HG03135 (cell line): ENCODE measurements around the gene BCO2.
"Not testable (repeated sequence)": the region's sequence is repeated elsewhere in the genome, so short reads cannot be mapped to it uniquely, and the experiment has no call there.

Source experiments
- ATAC-seq: cut with Tn5 transposase; IDR thresholded peaks from one replicate; pipeline ENCODE4 v1.9.1; 2021; ENCODE audit warnings: mild to moderate bottlenecking, moderate library complexity; ENCODE audit not compliant: unreplicated experiment

The BCO2 gene, protein sequence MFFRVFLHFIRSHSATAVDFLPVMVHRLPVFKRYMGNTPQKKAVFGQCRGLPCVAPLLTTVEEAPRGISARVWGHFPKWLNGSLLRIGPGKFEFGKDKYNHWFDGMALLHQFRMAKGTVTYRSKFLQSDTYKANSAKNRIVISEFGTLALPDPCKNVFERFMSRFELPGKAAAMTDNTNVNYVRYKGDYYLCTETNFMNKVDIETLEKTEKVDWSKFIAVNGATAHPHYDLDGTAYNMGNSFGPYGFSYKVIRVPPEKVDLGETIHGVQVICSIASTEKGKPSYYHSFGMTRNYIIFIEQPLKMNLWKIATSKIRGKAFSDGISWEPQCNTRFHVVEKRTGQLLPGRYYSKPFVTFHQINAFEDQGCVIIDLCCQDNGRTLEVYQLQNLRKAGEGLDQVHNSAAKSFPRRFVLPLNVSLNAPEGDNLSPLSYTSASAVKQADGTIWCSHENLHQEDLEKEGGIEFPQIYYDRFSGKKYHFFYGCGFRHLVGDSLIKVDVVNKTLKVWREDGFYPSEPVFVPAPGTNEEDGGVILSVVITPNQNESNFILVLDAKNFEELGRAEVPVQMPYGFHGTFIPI

DNA sequence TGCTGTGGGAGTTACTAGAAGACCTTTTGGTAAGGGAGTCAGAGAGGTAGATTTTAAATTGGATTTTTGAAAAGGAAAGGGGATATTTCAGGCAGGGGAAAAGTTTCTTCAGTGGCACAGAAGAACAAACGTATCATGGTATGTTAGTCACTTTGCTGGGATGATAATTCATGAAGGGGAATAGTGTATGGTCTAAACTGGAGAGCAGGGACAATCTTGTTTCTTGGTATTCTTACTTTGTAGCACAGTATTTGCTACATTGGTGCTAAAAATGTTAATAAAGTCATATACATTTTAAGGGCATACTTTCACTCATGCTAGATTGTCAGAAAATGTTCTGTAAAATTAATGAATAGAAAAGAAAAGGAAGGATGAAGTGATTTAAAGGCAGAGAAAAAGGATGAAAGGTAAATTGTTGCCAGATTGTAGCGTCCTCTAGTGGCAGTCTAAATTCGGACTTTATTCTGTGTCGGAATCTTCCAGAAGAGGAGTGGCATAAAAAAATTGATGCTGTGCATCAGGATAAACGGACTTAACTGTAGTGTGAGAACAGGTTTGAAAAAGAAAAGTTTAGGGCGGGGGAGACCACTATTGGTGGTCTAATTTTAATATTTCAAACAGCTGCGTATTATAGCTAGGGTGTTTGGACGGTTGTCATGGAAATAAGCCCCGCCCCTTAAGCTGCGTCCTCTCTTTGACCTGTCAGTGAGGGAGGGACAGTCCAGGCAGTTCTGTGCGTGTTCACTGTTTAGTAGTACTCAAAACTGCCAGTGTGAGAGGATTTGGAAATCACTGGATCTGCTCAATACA, at the start of gene BCO2:
Gene BCO2 (plus strand): TSS at position 724 of the 810 bp plus-strand sequence. CDS start 90 bp downstream, outside the sequence.
- no peak for ATAC-seq

- ATAC-seq = no peak
These were observed 48.3 kb upstream of the BCO2 start for GRCh38 chr11:112127056-112127455.

DNA sequence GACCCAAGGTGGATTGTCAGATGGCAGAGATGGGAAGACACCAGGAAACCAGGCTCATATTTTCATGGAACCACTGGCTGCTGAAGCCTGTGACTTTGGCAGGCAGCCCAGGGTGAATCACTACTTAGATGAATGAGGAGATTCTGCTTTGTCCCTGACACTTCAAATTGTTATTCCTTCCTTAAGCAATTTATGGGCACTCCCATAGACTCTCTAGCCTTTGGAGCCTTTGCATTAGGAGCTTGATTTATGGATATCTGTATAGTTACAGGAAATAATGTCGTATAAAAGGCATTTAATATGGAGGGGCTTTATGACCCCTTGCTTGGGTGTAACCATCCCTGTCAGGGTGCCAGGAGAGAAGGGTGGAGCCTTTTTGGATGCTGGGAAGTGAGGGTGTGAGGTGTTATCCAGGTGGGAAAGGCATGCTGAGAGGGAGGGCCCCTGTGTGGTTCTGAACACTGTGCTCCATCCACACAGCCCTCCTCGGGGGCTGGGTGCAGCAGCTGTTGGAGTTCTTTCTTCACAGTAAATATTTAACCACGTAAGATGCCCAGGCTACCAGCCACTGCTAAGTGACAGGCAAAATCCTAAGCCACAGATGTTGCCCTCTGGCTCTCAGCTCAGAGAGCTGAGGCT, 46.7 kb upstream of the BCO2 start:
- no peak for ATAC-seq

GRCh38 chr11:112129656-112130055, 45.7 kb upstream of the BCO2 start:
- ATAC-seq = no peak

GRCh38 chr11:112132737-112133136, 42.6 kb upstream of the BCO2 start:
- ATAC-seq = no peak

DNA sequence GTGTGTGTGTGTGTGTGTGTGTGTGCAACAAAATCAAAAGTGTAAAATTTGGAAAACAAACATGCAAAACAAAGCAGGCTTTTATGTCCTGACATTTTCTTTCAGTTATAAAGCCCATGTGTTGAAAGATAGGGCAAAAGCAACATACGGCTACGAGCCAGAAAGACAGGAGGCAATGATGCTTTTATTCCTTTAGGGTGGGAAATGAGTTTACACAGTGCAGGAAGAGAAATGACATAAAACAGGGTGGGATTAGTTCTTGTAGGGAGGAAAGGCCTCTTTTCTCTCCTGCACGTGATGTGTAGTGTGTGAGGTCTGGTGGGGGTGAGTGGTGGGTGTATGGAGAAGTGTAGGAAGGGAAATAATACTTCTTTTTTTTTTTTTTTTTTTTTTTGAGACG, 40.8 kb upstream of the BCO2 start:
- no peak for ATAC-seq

DNA sequence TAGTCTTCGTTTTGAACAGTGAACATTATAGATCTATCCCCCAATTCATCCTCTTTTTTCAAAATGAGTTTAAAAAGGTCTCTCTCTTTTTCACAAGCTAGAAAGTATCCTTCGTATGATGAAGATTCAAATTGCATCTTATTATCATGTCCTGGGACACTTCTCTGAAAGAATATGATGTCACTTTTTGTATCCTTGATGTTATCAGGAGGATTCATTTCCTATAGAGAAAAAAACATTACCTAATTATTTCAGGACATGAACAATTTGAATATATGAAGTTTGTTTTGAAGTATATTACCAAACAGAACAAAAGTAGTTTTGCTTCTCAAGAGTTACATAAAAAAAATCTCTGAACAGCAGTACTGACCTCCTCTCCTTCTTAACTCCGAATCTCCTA, 31.7 kb upstream of the BCO2 start:
- ATAC-seq = no peak

DNA sequence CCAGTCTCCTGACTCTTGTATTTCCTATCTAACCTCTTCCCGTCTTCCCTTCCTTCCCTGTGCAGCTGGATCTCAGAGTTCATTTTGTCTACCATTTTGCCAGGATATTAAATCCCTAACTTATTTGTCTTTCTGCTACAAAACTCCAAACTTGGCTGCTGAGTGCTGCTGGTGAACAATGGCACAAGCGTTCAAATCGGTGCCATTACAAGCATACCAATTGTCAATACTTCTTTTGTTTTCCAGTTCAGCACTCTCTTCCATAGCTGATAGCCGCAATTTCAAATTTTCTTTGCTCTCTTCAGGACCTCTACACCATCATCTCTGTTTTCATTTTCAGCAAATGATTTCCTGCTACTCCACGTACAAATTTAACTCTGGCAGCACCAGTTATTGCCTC, 24.8 kb upstream of the BCO2 start:
- no peak for ATAC-seq

DNA sequence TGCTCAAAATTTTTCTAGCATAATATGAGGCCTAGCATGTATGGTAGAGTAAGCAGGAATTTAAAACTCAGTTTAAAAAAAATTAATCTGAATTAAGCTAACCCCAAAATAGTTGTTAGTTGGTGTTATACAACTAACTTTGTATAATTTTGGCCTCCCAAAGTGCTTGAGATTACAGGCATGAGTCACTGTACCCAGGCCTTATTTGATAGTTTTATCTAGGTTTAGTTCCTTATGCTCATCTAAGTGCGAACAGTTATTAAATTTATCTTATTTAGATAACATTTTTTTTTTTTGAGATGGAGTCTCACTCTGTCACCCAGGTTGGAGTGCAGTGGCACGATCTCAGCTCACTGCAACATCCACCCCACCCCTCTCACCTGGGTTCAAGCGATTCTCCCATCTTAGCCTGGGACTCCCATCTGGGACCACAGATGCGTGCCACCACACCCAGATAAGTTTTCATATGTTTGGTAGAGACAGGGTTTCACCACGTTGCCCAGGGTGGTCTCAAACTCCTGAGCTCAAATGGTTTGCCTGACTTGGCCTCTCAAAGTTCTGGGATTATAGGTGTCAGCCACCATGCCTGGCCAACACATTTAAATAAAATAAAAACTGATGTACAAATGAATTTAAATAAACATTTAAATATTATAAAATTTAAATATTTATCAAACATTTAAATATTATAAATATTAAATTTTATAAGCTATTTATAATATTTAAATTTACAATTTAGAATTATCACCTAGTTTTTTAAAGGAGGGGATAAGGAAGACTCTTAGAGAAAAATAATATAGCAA, 19.0 kb upstream of the BCO2 start:
- ATAC-seq = no peak

DNA sequence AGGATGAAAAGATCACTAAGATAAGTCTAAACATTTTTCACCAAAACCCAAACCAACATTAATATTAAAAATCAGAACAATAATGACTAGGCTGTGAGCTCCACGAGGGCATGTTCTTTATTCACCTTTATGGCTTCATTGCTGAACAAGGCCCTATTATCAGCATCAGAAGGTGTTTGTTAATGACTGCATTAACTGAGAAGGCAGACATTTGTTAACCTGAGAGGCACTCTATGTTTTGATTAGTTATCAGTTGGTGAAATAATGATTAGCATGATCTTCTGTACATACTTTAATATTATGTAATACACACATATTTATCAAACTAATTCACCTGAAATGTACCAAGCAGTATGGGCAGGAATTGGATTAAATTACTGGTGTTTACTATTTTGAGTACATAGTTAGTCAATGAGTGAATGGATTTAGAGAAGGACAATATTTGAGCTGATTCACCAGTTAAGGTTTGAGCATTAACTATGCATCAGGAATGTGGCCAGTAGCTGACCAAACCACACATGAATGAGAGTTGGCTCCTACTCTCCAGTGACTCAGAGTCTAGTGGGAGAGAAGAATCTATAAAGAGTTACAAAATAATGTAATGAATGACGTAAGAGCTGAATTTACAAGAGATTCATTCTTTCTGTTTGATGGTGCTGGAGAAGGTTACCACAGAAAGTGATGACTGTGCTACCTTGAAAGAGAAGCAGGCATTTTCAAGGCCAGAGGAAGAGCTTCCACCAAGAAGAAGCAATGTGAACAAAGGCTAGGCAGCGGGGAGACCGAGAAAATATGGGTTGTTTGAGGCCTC, 18.2 kb upstream of the BCO2 start:
- no peak for ATAC-seq

DNA sequence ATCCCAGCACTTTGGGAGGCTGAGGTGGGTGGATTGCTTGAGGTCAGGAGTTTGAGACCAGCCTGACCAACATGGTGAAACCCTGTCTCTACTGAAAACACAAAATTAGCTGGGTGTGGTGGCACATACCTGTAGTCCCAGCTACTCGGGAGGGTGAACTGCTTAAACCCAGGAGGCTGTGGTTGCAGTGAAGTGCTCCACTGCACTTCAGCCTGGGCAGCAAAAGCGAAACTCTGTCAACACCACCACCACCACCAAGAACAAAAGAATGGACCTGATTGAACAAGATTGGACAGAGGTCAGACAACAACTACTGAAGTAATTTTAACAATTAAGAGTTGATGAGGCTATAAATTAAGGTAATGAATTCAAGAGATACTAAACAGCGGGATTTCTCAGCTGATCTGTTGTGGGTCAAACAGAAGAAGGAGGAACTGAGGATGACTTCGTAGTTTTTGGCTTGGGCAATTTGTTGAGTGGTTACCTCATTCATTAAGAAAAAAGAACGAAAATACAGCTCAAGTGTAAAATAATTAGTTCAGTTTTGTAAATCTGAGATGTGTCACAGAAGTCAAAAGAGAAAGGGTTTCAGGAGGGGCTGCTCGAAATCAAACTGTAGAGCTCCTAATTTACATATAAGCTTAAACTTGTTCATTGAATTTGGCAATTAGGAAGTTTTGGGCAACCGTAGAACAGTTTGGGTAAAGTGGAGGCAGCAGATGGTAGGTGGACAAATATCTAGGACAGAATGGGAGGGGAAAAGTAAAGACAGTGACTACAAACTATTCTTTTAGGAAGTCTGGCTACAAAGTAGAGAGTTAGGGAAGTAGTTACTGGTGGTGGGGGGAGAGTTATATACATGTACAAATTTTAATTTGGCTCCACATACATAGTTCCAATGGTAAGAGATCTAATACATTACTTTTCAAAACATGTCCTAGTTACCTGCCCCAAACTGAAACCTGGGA, 15.9 kb upstream of the BCO2 start:
- no peak for ATAC-seq

GRCh38 chr11:112160091-112160848, 15.0 kb upstream of the BCO2 start:
- no peak for ATAC-seq

DNA sequence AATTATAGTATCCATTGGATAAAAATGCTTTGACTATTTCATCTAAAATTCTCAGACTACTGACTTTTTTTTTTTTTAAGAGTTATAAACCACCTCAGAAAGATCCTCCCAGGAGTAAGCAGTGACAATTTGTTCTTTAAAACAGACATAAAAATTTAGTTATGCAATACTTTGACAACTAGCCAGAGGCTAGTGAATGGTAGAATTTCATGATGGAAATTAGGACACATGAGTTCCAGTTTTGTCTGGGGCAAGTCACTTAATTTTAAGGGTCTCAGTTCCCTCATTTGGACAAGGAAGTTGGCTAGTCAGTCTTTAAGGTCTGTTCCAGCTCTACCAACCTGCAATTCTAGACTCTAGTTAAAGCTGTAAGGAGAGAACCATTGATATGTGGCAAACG, 14.3 kb upstream of the BCO2 start:
- no peak for ATAC-seq

- ATAC-seq = not testable (repeated sequence)
These were observed 13.1 kb upstream of the BCO2 start for GRCh38 chr11:112162200-112162599.

DNA sequence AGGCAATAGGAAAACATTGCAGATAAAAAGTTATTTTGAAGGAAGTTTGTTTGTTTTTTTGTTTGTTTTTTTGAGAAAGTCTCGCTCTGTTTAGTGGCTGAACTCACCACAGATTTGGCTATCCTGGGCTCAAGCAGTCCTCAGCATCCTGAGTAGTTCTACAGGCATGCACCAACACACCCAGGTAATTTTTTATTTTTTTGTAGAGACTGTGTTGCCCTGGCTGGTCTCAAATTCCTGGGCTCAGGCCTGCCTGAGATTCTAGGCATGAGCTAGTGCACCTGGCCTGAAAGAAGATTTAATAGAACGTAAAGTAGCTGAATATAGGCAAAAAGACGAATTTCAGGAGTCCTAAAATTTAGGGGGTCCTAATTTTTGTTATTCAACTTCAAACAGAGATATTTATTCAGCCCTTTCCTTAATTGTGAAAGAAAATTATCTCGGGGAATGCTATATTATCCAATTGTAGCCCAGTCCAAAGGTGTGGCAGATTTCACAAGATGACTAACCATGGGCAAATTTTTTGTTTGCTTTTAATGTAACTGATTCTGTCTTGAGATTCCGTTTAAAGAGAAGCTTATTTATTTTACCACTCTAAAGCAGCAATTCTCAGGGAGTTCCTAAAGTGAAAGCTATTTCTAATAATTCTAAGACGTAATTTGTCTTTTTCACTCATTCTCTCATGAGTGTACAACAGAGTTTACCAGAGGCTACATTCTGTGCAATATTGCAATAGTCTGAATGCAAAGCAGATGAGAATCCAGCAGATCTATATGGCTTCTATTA, 12.4 kb upstream of the BCO2 start:
- no peak for ATAC-seq

GRCh38 chr11:112163875-112164685, 11.2 kb upstream of the BCO2 start, which contains the start of gene IL18:
IL18 (minus strand) TSS chr11:112164094; CDS start chr11:112155053, 9,041 bp downstream.
- no peak for ATAC-seq
